Measurements from ENCODE around the gene POLD2. TPM values are rescaled to one million over a fixed set of nuclear protein-coding genes. Genes with fewer than 3 reads are reported as not detected.

POLD2 gene
- polyA plus RNA-seq, 1 donor, result 85.2 TPM

DNA sequence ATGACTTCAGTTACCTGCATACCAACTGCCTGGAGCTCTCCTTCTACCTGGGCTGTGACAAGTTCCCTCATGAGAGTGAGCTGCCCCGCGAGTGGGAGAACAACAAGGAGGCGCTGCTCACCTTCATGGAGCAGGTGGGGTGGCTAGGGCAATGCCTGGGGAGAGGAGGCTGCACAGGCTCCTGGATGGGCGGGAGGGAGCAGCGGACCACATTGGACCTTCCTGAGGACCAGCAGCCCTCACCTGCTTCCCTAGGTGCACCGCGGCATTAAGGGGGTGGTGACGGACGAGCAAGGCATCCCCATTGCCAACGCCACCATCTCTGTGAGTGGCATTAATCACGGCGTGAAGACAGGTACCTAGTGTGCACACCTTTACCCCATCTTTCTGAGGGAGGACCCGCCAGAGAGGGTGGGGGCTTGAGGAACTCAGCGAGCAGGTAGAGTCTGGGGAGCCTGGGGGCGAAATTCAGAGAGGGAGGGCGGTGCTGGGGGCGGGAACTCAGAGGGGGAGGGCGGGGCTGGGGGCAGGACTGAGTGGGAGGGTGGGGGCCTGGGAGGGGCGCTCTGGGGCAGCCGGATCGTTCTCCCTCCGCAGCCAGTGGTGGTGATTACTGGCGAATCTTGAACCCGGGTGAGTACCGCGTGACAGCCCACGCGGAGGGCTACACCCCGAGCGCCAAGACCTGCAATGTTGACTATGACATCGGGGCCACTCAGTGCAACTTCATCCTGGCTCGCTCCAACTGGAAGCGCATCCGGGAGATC lies 10.2 kb downstream of the POLD2 start:
- no peak for DNase-seq

DNA sequence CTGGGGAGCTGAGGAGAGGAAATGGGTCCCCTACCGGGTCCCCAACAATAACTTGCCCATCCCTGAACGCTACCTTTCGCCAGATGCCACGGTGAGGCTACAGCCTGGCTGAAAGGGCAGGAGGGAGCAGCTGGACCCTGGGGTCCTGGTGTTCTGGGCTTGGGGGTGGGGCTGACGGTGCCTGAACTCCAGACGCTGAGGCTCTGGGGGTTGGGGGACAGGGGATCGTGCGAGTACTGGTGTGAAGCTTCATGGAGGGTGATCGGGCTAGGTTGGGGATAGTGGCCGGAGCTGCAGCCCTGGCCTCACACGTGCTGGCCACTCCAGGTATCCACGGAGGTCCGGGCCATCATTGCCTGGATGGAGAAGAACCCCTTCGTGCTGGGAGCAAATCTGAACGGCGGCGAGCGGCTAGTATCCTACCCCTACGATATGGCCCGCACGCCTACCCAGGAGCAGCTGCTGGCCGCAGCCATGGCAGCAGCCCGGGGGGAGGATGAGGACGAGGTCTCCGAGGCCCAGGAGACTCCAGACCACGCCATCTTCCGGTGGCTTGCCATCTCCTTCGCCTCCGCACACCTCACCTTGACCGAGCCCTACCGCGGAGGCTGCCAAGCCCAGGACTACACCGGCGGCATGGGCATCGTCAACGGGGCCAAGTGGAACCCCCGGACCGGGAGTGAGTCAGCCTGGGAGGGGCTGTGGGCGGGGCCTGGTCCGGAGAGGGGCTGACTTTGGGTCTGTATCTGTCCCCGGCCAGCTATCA lies 10.9 kb downstream of the POLD2 start:
- no peak for DNase-seq

DNA sequence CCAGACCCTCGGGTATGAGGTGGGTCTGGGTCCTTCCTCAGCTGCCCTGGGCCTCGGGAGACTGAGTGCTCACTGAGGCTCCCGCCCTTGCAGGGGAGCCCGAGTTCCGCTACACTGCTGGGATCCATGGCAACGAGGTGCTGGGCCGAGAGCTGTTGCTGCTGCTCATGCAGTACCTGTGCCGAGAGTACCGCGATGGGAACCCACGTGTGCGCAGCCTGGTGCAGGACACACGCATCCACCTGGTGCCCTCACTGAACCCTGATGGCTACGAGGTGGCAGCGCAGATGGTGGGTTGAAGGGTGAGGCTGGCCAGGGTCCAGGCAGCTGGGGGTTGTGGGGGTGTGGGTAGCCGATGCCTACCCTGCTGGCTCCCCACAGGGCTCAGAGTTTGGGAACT lies 11.6 kb downstream of the POLD2 start:
- no peak for DNase-seq

- DNase-seq, result no peak
These were observed 12.4 kb downstream of the POLD2 start for GRCh38 chr7:44110719-44111635.

DNA sequence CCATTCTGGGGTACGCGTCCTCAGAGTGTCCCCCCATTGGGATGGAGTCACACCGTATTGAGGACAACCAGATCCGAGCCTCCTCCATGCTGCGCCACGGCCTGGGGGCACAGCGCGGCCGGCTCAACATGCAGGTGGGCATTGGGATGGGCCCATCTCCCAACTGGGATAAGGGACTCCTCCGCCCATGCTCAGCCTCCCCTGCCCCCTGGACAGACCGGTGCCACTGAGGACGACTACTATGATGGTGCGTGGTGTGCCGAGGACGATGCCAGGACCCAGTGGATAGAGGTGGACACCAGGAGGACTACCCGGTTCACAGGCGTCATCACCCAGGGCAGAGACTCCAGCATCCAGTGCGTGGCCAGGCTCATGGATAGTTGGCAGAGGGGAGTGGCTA lies 13.4 kb downstream of the POLD2 start:
- DNase-seq, result no peak

GRCh38 chr7:44108768-44109750 lies 14.3 kb downstream of the POLD2 start:
- no peak for DNase-seq

DNA sequence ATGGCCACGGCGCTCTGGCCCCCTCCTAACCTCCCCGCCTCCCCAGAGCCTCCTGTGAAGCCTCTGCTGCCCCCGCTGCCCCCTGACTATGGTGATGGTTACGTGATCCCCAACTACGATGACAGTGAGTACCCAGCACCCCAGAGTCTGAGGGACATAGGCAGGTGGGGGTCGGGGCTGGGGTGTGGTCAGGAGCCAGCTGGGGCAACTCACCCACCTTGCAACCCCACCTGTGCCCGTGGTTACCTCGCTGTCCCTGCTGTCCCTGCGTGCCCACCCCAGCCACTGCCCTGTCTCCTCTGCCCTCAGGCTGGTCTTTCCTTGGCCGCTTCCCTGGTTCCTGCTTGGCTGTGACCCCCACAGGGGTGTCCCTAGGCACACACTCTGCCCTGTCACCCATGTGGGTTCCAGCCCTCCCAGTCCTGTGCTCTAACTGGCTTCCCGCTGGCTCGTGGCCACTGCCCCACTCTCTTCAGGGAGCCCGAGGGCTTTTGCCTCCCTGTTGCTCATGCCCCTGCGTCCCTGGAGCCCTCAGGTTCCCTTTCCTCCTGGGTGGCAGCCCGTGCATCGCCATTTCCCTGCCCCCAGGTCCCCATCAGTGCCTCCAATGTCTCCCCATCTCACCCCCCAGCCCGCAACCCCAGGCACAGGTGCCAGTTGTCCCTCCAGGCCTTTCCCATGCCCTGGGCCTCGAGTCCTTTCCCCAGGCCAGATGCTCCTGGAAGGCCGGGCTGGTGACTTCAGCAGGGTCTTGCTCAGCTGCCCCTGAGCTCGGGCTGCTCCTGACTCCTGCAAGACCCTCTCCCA lies 15.2 kb downstream of the POLD2 start:
- no peak for DNase-seq

DNA sequence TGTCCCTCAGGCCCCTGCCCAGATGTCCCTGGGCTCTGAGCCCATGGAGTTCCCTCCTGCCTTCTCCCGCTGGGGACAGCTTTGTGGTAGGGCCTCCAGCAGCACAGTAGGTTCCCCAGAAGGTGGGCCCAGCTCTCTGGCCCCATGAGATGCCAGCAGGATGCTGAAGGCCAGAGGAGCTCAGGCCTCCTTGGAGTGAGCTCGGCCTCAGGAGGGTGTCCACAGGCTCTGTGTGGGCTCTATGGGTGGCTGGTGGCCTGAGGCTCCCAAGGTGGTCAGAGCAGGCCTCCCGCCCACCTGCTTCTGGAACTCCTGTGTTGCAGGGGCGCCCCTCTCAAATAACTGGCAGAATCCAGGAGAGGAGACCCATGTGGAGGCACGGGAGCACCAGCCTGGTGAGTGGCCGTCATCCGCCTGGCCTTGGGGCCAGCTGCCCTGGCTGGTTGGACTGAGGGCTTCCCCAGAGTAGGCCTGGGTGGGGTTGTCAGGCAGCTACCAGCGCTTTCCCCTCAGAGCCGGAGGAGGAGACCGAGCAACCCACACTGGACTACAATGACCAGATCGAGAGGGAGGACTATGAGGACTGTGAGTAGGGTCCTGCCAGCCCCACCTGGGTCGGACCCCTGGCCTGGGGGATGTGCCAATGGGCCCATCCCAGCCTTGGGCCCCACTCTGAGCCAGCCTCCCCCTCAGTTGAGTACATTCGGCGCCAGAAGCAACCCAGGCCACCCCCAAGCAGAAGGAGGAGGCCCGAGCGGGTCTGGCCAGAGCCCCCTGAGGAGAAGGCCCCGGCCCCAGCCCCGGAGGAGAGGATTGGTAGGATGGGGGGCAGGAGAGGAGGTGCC lies 16.0 kb downstream of the POLD2 start:
- DNase-seq, result no peak

GRCh38 chr7:44106311-44107065 lies 16.9 kb downstream of the POLD2 start:
- no peak for DNase-seq

DNA sequence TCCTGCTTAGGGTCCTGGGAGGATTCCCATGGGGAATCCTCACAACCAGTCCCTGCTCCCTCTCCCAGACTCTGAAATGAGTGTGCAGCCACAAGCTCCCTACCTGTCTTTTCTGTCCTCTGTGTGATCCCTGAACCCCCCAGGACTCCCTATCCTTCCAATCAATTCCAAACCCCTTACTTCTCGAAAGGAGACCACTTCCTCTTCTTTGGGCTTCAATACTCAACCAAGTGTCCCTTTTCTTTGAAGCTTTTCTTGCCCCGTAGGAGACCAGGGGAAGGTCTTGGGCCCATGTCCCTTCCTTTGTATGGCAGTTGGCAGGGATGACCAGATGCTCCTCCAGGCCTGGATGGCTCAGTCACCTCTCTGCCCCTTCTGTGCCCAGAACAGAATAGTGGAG lies 17.5 kb downstream of the POLD2 start:
- no peak for DNase-seq

GRCh38 chr7:44104860-44105771 lies 18.2 kb downstream of the POLD2 start:
- DNase-seq, result no peak

- DNase-seq, result peak; percentile 61
These were observed 19.2 kb downstream of the POLD2 start, which contains the start of gene AEBP1 for GRCh38 chr7:44103923-44104859. TSS of gene AEBP1 (plus strand) at chr7:44104345. CDS start at chr7:44104666, 321 bp downstream.

DNA sequence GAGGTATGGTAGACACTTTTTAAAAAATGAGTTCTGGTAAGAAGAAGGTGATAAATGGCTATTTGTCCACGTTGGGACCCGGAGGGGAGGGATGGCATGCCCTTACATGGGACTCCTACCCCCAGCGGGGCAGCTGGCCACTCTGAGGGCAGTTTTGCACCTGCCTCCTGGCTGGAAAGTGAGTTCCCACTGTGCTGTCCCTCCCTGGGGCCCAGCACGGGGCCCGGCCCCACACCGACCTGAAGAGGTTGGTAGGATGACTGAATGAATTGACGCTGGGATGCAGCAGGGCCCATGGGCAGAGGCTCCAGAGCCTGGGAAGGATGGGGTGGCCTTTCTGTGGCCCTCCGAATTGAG lies 19.8 kb downstream of the POLD2 start:
- no peak for DNase-seq

- no peak for DNase-seq
These were observed 20.3 kb downstream of the POLD2 start for GRCh38 chr7:44102846-44103565.

DNA sequence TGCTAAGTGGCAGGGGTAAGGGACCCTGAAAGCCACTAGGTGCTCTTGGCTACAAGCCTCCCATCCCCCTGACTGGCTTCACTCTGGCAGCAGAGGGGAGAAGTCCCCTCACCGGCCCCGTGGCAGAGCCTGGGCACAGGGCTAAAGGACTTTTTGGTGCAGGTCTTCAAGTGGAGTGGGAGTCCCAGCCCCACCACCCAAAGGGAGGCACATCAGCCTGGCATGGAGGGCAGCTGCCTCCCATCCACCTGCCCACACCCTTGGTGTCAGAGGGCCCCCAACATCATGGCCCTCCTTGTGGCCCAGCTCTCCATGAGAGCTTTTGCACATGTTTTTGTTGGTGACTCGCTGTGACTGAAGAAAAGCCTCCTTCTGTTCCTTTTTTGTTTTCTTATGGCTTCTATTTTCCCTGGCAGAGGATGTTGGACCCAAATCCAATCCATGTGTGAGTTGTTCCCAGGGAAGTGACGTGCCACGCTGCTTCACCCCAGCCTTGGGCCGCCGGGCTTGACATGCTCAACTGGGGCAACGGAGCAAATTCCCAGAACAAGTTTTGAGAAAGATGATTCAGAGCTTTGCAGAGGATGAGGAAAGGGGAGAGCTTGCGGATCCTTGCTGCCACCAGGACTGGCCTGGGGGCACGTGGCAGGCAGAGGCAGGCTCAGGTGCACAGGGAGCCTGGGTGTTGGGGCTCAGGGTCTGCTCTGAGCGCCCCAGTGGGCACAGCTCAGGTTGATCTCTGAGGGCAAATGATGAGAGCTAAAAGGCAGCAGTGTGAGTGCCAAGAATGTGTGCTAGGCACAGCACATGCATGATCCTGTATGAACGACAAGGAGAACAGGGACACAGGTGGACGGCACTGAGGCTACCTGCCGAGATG lies 21.1 kb downstream of the POLD2 start:
- no peak for DNase-seq

All from hindlimb muscle (tissue), 1 donor.